Stimulated activated CD4-positive, alpha-beta T cell treated with anti-CD3 and anti-CD28 coated beads, Interleukin-4, amount 100 ng/mL, for 1 hour (primary cell): ENCODE results near the gene POFUT2.
A peak's percentile ranks its signal among the peaks of the same experiment; 100 is the strongest.

ENCODE experiments used
- DNase-seq: peaks from one replicate; pipeline ENCODE4 v3.0.0-alpha.2; 2020

The POFUT2 gene

GRCh38 chr21:45281411-45282282, 6.0 kb downstream of the POFUT2 start:
- no peak for DNase-seq

GRCh38 chr21:45280969-45281368, 6.7 kb downstream of the POFUT2 start:
- DNase-seq = no peak

- DNase-seq = no peak
Measured at GRCh38 chr21:45280178-45280821, 7.4 kb downstream of the POFUT2 start.

- no peak for DNase-seq
Measured at GRCh38 chr21:45279446-45280177, 8.1 kb downstream of the POFUT2 start.

- no peak for DNase-seq
Measured at GRCh38 chr21:45278156-45278911, 9.4 kb downstream of the POFUT2 start.

GRCh38 chr21:45277101-45278045, 10.3 kb downstream of the POFUT2 start:
- DNase-seq = no peak

- no peak for DNase-seq
Measured at GRCh38 chr21:45276596-45276995, 11.1 kb downstream of the POFUT2 start.

- DNase-seq = no peak
Measured at GRCh38 chr21:45270306-45270821, 17.3 kb downstream of the POFUT2 start.

GRCh38 chr21:45269861-45270260, 17.8 kb downstream of the POFUT2 start:
- no peak for DNase-seq

GRCh38 chr21:45267390-45267760, 20.3 kb downstream of the POFUT2 start:
- DNase-seq = no peak

GRCh38 chr21:45266518-45267389, 20.9 kb downstream of the POFUT2 start:
- peak; percentile 34 for DNase-seq

- no peak for DNase-seq
Measured at GRCh38 chr21:45265721-45266517, 21.8 kb downstream of the POFUT2 start.

GRCh38 chr21:45264912-45265515, 22.7 kb downstream of the POFUT2 start:
- DNase-seq = no peak

GRCh38 chr21:45264146-45264911, 23.4 kb downstream of the POFUT2 start:
- no peak for DNase-seq

- DNase-seq = no peak
Measured at GRCh38 chr21:45263534-45263933, 24.2 kb downstream of the POFUT2 start.

GRCh38 chr21:45262616-45263015, 25.1 kb downstream of the POFUT2 start:
- no peak for DNase-seq

- DNase-seq = no peak
Measured at GRCh38 chr21:45262041-45262581, 25.6 kb downstream of the POFUT2 start.

GRCh38 chr21:45261093-45261492, 26.6 kb downstream of the POFUT2 start:
- no peak for DNase-seq
